ENCODE results near the gene SURF1.

DNA sequence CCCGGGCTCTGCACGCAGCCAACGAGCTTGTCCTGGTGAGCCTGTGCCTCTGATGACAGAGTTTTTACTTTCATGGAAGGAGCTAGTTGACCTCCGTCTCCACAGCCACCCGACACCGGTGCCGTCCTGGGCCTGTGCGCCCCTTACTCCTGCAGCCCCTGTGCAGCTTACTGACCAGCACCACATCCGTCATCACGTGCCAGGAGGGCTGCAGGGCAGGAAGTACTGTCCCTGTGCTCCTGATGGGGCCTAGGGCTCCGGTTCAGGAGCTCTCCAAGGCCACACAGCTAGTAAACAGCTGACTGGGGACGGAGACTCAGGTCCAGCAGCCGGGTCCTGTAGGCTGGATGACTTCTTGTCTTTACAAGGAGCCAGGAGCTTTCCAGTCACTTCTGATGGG, 30.1 kb upstream of the SURF1 start:
- TF ChIP-seq POLR2AphosphoS5 (IDR thresholded peaks at IDR 0.05; ENCODE audit: borderline replicate concordance, low read depth, low read length), result no peak
- TF ChIP-seq EZH2 (IDR thresholded peaks at IDR 0.05), result no peak
- TF ChIP-seq FOXP2 (optimal IDR thresholded peaks at IDR 0.05; ENCODE audit: control extremely low read depth, extremely low read length, insufficient read depth), result no peak
